HEK293 (cell line): ENCODE measurements around the gene FXYD5.

Source experiments
- BCL6B ChIP-seq: fragments of 450-650 bp; formaldehyde crosslinking; IDR thresholded peaks from 2 replicates; pipeline ENCODE4 v1.5.1; 2017; ENCODE audit warnings: missing biosample characterization, missing genetic modification characterization
- INSM2 ChIP-seq: fragments of 450-650 bp; formaldehyde crosslinking; IDR thresholded peaks from 2 replicates; pipeline ENCODE4 v1.5.1; 2016; ENCODE audit warnings: missing biosample characterization, missing genetic modification characterization
- KLF7 ChIP-seq: fragments of 450-650 bp; formaldehyde crosslinking; IDR thresholded peaks from 2 replicates; pipeline ENCODE4 v1.5.1; 2016; ENCODE audit warnings: missing biosample characterization, missing genetic modification characterization, borderline replicate concordance
- REST ChIP-seq: fragments of 450-650 bp; formaldehyde crosslinking; IDR thresholded peaks from 2 replicates; pipeline ENCODE4 v1.5.1; 2016; ENCODE audit warnings: missing biosample characterization, missing genetic modification characterization
- SALL2 ChIP-seq: fragments of 450-650 bp; formaldehyde crosslinking; IDR thresholded peaks from 2 replicates; pipeline ENCODE4 v1.5.0; 2017; ENCODE audit warnings: missing biosample characterization, mild to moderate bottlenecking, missing genetic modification characterization, borderline replicate concordance
- YY2 ChIP-seq: fragments of 450-650 bp; formaldehyde crosslinking; IDR thresholded peaks from 2 replicates; pipeline ENCODE4 v1.5.1; 2016; ENCODE audit warnings: missing biosample characterization, missing genetic modification characterization
- ZBTB10 ChIP-seq: fragments of 450-650 bp; formaldehyde crosslinking; IDR thresholded peaks from 2 replicates; pipeline ENCODE4 v1.5.1; 2016; ENCODE audit warnings: missing biosample characterization, missing genetic modification characterization
- ZBTB21 ChIP-seq: fragments of 450-650 bp; formaldehyde crosslinking; IDR thresholded peaks from 2 replicates; pipeline ENCODE4 v1.5.1; 2017; ENCODE audit warnings: missing biosample characterization, missing genetic modification characterization
- ZFP69B ChIP-seq: fragments of 450-650 bp; formaldehyde crosslinking; IDR thresholded peaks from 2 replicates; pipeline ENCODE4 v1.5.1; 2016; ENCODE audit warnings: missing biosample characterization, missing genetic modification characterization
- ZNF133 ChIP-seq: fragments of 450-650 bp; formaldehyde crosslinking; IDR thresholded peaks from 2 replicates; pipeline ENCODE4 v1.5.1; 2016; ENCODE audit warnings: missing biosample characterization, missing genetic modification characterization
- ZNF214 ChIP-seq: fragments of 450-650 bp; formaldehyde crosslinking; IDR thresholded peaks from 2 replicates; pipeline ENCODE4 v1.5.1; 2017; ENCODE audit warnings: missing biosample characterization, mild to moderate bottlenecking, missing genetic modification characterization, borderline replicate concordance
- ZNF223 ChIP-seq: fragments of 450-650 bp; formaldehyde crosslinking; IDR thresholded peaks from 2 replicates; pipeline ENCODE4 v1.5.1; 2016; ENCODE audit warnings: missing biosample characterization, missing genetic modification characterization
- ZNF239 ChIP-seq: fragments of 450-650 bp; formaldehyde crosslinking; IDR thresholded peaks from 2 replicates; pipeline ENCODE4 v1.5.1; 2016; ENCODE audit warnings: missing biosample characterization, missing genetic modification characterization
- ZNF26 ChIP-seq: fragments of 450-650 bp; formaldehyde crosslinking; IDR thresholded peaks from 2 replicates; pipeline ENCODE4 v1.5.1; 2016; ENCODE audit warnings: missing biosample characterization, missing genetic modification characterization
- ZNF266 ChIP-seq: fragments of 450-650 bp; formaldehyde crosslinking; IDR thresholded peaks from 2 replicates; pipeline ENCODE4 v1.5.1; 2016; ENCODE audit warnings: missing biosample characterization, missing genetic modification characterization, low read depth
- ZNF292 ChIP-seq: fragments of 450-650 bp; formaldehyde crosslinking; IDR thresholded peaks from 2 replicates; pipeline ENCODE4 v1.5.1; 2016; ENCODE audit warnings: low read depth, missing biosample characterization, missing genetic modification characterization, borderline replicate concordance
- ZNF302 ChIP-seq: fragments of 450-650 bp; formaldehyde crosslinking; IDR thresholded peaks from 2 replicates; pipeline ENCODE4 v1.5.1; 2016; ENCODE audit warnings: missing biosample characterization, missing genetic modification characterization, low read depth
- ZNF311 ChIP-seq: fragments of 450-650 bp; formaldehyde crosslinking; IDR thresholded peaks from 2 replicates; pipeline ENCODE4 v1.5.1; 2017; ENCODE audit warnings: missing biosample characterization, missing genetic modification characterization, borderline replicate concordance
- ZNF391 ChIP-seq: fragments of 450-650 bp; formaldehyde crosslinking; IDR thresholded peaks from 2 replicates; pipeline ENCODE4 v1.5.1; 2016; ENCODE audit warnings: low read depth, missing biosample characterization, missing genetic modification characterization, borderline replicate concordance
- ZNF449 ChIP-seq: fragments of 450-650 bp; formaldehyde crosslinking; IDR thresholded peaks from 2 replicates; pipeline ENCODE4 v1.5.1; 2017; ENCODE audit warnings: missing biosample characterization, mild to moderate bottlenecking, missing genetic modification characterization, moderate library complexity
- ZNF488 ChIP-seq: fragments of 450-650 bp; formaldehyde crosslinking; IDR thresholded peaks from 2 replicates; pipeline ENCODE4 v1.5.1; 2016; ENCODE audit warnings: missing biosample characterization, missing genetic modification characterization
- ZNF621 ChIP-seq: fragments of 450-650 bp; formaldehyde crosslinking; IDR thresholded peaks from 2 replicates; pipeline ENCODE4 v1.5.1; 2017; ENCODE audit warnings: missing biosample characterization, missing genetic modification characterization
- ZNF623 ChIP-seq: fragments of 450-650 bp; formaldehyde crosslinking; IDR thresholded peaks from 2 replicates; pipeline ENCODE4 v1.5.1; 2016; ENCODE audit warnings: missing biosample characterization, missing genetic modification characterization
- ZNF843 ChIP-seq: fragments of 450-650 bp; formaldehyde crosslinking; IDR thresholded peaks from 2 replicates; pipeline ENCODE4 v1.5.1; 2016; ENCODE audit warnings: missing biosample characterization, missing genetic modification characterization
- ZSCAN16 ChIP-seq: fragments of 450-650 bp; formaldehyde crosslinking; IDR thresholded peaks from 2 replicates; pipeline ENCODE4 v1.5.1; 2016; ENCODE audit warnings: missing biosample characterization, missing genetic modification characterization

FXYD5 gene

GRCh38 chr19:35122687-35123551 lies 31.6 kb upstream of the FXYD5 start (continued):
- TF ChIP-seq ZBTB10: 0 out of 2 replicates have a peak, but pooled peaks have one; percentile 12
- TF ChIP-seq ZFP69B (tag by site-specific recombination): no peak
- no peak for TF ChIP-seq ZNF133 (tag by site-specific recombination)
- TF ChIP-seq ZSCAN16 (tag by site-specific recombination): no peak
- TF ChIP-seq ZNF621 (tag by site-specific recombination): no peak
- no peak for TF ChIP-seq ZNF843 (tag by site-specific recombination)
- TF ChIP-seq ZNF391 (tag by site-specific recombination): no peak
- no peak for TF ChIP-seq ZNF311 (tag by site-specific recombination)
- 0 out of 2 replicates have a peak, but pooled peaks have one; percentile 13 for TF ChIP-seq YY2 (tag by site-specific recombination)
- no peak for TF ChIP-seq ZNF488 (tag by site-specific recombination)
- peak; percentile 32; the same call in 1 of the 2 replicates for TF ChIP-seq ZBTB21 (tag by site-specific recombination)
- no peak for TF ChIP-seq ZNF214 (tag by site-specific recombination)
- no peak for TF ChIP-seq REST (tag by site-specific recombination)
- no peak for TF ChIP-seq ZNF623 (tag by site-specific recombination)
- no peak for TF ChIP-seq KLF7 (tag by site-specific recombination)
- TF ChIP-seq INSM2 (tag by site-specific recombination): no peak
- TF ChIP-seq ZNF302 (tag by site-specific recombination): no peak
- TF ChIP-seq SALL2 (tag by site-specific recombination): no peak
- TF ChIP-seq ZNF26: no peak
- TF ChIP-seq ZNF266 (tag by site-specific recombination): no peak
- TF ChIP-seq BCL6B (tag by site-specific recombination): no peak
- TF ChIP-seq ZNF449 (tag by site-specific recombination): no peak
- TF ChIP-seq ZNF223 (tag by site-specific recombination): 0 out of 2 replicates have a peak, but pooled peaks have one; percentile 16
- TF ChIP-seq ZNF239 (tag by site-specific recombination): no peak
- no peak for TF ChIP-seq ZNF292
